ENCODE measurements around the gene LANCL1.
A peak's percentile ranks its signal among the peaks of the same experiment; 100 is the strongest.

Gene LANCL1

GRCh38 chr2:210493528-210493927, 17.0 kb upstream of the LANCL1 start:
- H3K4me3 ChIP-seq (ENCODE audit: extremely low read depth, insufficient read depth, low read length, poor library complexity, severe bottlenecking): no peak overlapping the region
- peaks cover 3% of the 10 kb centered on the region for H3K4me1 ChIP-seq (ENCODE audit: control insufficient read depth, insufficient read depth, low read length, poor library complexity, severe bottlenecking)
- no peaks in the 10 kb centered on the region for H3K36me3 ChIP-seq (ENCODE audit: control insufficient read depth, insufficient read depth, low read length)
- H3K27ac ChIP-seq (ENCODE audit: low read depth, low read length, severe bottlenecking): no peak overlapping the region
- H3K9me3 ChIP-seq (ENCODE audit: control insufficient read depth, low read length): no peaks in the 10 kb centered on the region
- 92 to 96% methylated on average over 2 of the region's 3 CpGs for WGBS, 2 experiments (ENCODE audit: insufficient coverage in 2 of 2)

- WGBS, 2 experiments (ENCODE audit: insufficient coverage in 2 of 2): 83% methylated on average over 1 of the region's 2 CpGs; no CpG with 5 or more reads in 1 of the 2 experiments
- no peaks in the 10 kb centered on the region for H3K4me1 ChIP-seq (ENCODE audit: control insufficient read depth, insufficient read depth, low read length, poor library complexity, severe bottlenecking)
- no peaks in the 10 kb centered on the region for H3K36me3 ChIP-seq (ENCODE audit: control insufficient read depth, insufficient read depth, low read length)
- no peak overlapping the region for H3K4me3 ChIP-seq (ENCODE audit: extremely low read depth, insufficient read depth, low read length, poor library complexity, severe bottlenecking)
- H3K27ac ChIP-seq (ENCODE audit: low read depth, low read length, severe bottlenecking): no peak overlapping the region
- H3K9me3 ChIP-seq (ENCODE audit: control insufficient read depth, low read length): no peaks in the 10 kb centered on the region
Measured at GRCh38 chr2:210481601-210482175, 5.1 kb upstream of the LANCL1 start.

- Histone ChIP-seq H3K27ac (ENCODE audit: low read depth, low read length, severe bottlenecking) (no peak overlapping the region), H3K4me3 (ENCODE audit: extremely low read depth, insufficient read depth, low read length, poor library complexity, severe bottlenecking) (no peak overlapping the region), H3K9me3 (ENCODE audit: control insufficient read depth, low read length) (no peaks in the 10 kb centered on the region), H3K36me3 (ENCODE audit: control insufficient read depth, insufficient read depth, low read length) (no peaks in the 10 kb centered on the region), H3K4me1 (ENCODE audit: control insufficient read depth, insufficient read depth, low read length, poor library complexity, severe bottlenecking) (no peaks in the 10 kb centered on the region)
- 80 to 86% methylated on average over 2 of the region's 2 CpGs for WGBS, 2 experiments (ENCODE audit: insufficient coverage in 2 of 2)
Measured at GRCh38 chr2:210480764-210481163, 4.2 kb upstream of the LANCL1 start.

- H3K4me3 ChIP-seq (ENCODE audit: extremely low read depth, insufficient read depth, low read length, poor library complexity, severe bottlenecking): no peak overlapping the region
- no peaks in the 10 kb centered on the region for H3K9me3 ChIP-seq (ENCODE audit: control insufficient read depth, low read length)
- 89 to 100% methylated on average over 2 to 3 of the region's 3 CpGs for WGBS, 2 experiments (ENCODE audit: insufficient coverage in 2 of 2)
- H3K27ac ChIP-seq (ENCODE audit: low read depth, low read length, severe bottlenecking): no peak overlapping the region
- no peaks in the 10 kb centered on the region for H3K4me1 ChIP-seq (ENCODE audit: control insufficient read depth, insufficient read depth, low read length, poor library complexity, severe bottlenecking)
- H3K36me3 ChIP-seq (ENCODE audit: control insufficient read depth, insufficient read depth, low read length): no peaks in the 10 kb centered on the region
Measured at GRCh38 chr2:210480079-210480478, 3.5 kb upstream of the LANCL1 start.

- WGBS, 2 experiments (ENCODE audit: insufficient coverage in 2 of 2): no CpG with 5 or more reads among the region's 2 CpGs
- Histone ChIP-seq H3K27ac (ENCODE audit: low read depth, low read length, severe bottlenecking) (no peak overlapping the region), H3K4me3 (ENCODE audit: extremely low read depth, insufficient read depth, low read length, poor library complexity, severe bottlenecking) (no peak overlapping the region), H3K36me3 (ENCODE audit: control insufficient read depth, insufficient read depth, low read length) (no peaks in the 10 kb centered on the region), H3K9me3 (ENCODE audit: control insufficient read depth, low read length) (no peaks in the 10 kb centered on the region), H3K4me1 (ENCODE audit: control insufficient read depth, insufficient read depth, low read length, poor library complexity, severe bottlenecking) (no peaks in the 10 kb centered on the region)
Measured at GRCh38 chr2:210478661-210479060, 2.1 kb upstream of the LANCL1 start.

- Histone ChIP-seq H3K9me3 (ENCODE audit: control insufficient read depth, low read length) (no peaks in the 10 kb centered on the region), H3K4me3 (ENCODE audit: extremely low read depth, insufficient read depth, low read length, poor library complexity, severe bottlenecking) (peak overlapping the region; percentile 73), H3K27ac (ENCODE audit: low read depth, low read length, severe bottlenecking) (no peak overlapping the region), H3K36me3 (ENCODE audit: control insufficient read depth, insufficient read depth, low read length) (peaks cover 3% of the 10 kb centered on the region), H3K4me1 (ENCODE audit: control insufficient read depth, insufficient read depth, low read length, poor library complexity, severe bottlenecking) (no peaks in the 10 kb centered on the region)
- WGBS, 2 experiments (ENCODE audit: insufficient coverage in 2 of 2): 27 to 28% methylated on average over 1 of the region's 3 CpGs
Measured at GRCh38 chr2:210477496-210477895, 937 bp upstream of the LANCL1 start.

GRCh38 chr2:210475706-210476105, 853 bp downstream of the LANCL1 start:
- no peaks in the 10 kb centered on the region for H3K9me3 ChIP-seq (ENCODE audit: control insufficient read depth, low read length)
- no peaks in the 10 kb centered on the region for H3K4me1 ChIP-seq (ENCODE audit: control insufficient read depth, insufficient read depth, low read length, poor library complexity, severe bottlenecking)
- H3K27ac ChIP-seq (ENCODE audit: low read depth, low read length, severe bottlenecking): no peak overlapping the region
- H3K4me3 ChIP-seq (ENCODE audit: extremely low read depth, insufficient read depth, low read length, poor library complexity, severe bottlenecking): peak overlapping the region; percentile 73
- peaks cover 10% of the 10 kb centered on the region for H3K36me3 ChIP-seq (ENCODE audit: control insufficient read depth, insufficient read depth, low read length)
- 46 to 49% methylated on average over 3 to 5 of the region's 6 CpGs for WGBS, 2 experiments (ENCODE audit: insufficient coverage in 2 of 2)

- Histone ChIP-seq H3K4me1 (ENCODE audit: control insufficient read depth, insufficient read depth, low read length, poor library complexity, severe bottlenecking) (no peaks in the 10 kb centered on the region), H3K4me3 (ENCODE audit: extremely low read depth, insufficient read depth, low read length, poor library complexity, severe bottlenecking) (no peak overlapping the region), H3K27ac (ENCODE audit: low read depth, low read length, severe bottlenecking) (no peak overlapping the region), H3K9me3 (ENCODE audit: control insufficient read depth, low read length) (no peaks in the 10 kb centered on the region), H3K36me3 (ENCODE audit: control insufficient read depth, insufficient read depth, low read length) (peaks cover 15% of the 10 kb centered on the region)
- WGBS, 2 experiments (ENCODE audit: insufficient coverage in 2 of 2): 80% methylated on average over 1 of the region's 1 CpG; no CpG with 5 or more reads in 1 of the 2 experiments
Measured at GRCh38 chr2:210474776-210475175, 1.8 kb downstream of the LANCL1 start.

- Histone ChIP-seq H3K27ac (ENCODE audit: low read depth, low read length, severe bottlenecking) (no peak overlapping the region), H3K4me1 (ENCODE audit: control insufficient read depth, insufficient read depth, low read length, poor library complexity, severe bottlenecking) (no peaks in the 10 kb centered on the region), H3K9me3 (ENCODE audit: control insufficient read depth, low read length) (no peaks in the 10 kb centered on the region), H3K4me3 (ENCODE audit: extremely low read depth, insufficient read depth, low read length, poor library complexity, severe bottlenecking) (no peak overlapping the region), H3K36me3 (ENCODE audit: control insufficient read depth, insufficient read depth, low read length) (peaks cover 55% of the 10 kb centered on the region)
- WGBS, 2 experiments (ENCODE audit: insufficient coverage in 2 of 2): 100% methylated on average over 1 of the region's 2 CpGs; no CpG with 5 or more reads in 1 of the 2 experiments
Measured at GRCh38 chr2:210461401-210461800, 15.2 kb downstream of the LANCL1 start.

GRCh38 chr2:210460322-210461227, 16.0 kb downstream of the LANCL1 start:
- no peak overlapping the region for H3K4me3 ChIP-seq (ENCODE audit: extremely low read depth, insufficient read depth, low read length, poor library complexity, severe bottlenecking)
- peaks cover 52% of the 10 kb centered on the region for H3K36me3 ChIP-seq (ENCODE audit: control insufficient read depth, insufficient read depth, low read length)
- H3K9me3 ChIP-seq (ENCODE audit: control insufficient read depth, low read length): no peaks in the 10 kb centered on the region
- no peak overlapping the region for H3K27ac ChIP-seq (ENCODE audit: low read depth, low read length, severe bottlenecking)
- WGBS, 2 experiments (ENCODE audit: insufficient coverage in 2 of 2): 100% methylated on average over 1 of the region's 3 CpGs
- no peaks in the 10 kb centered on the region for H3K4me1 ChIP-seq (ENCODE audit: control insufficient read depth, insufficient read depth, low read length, poor library complexity, severe bottlenecking)

GRCh38 chr2:210459880-210460279, 16.7 kb downstream of the LANCL1 start:
- WGBS, 2 experiments (ENCODE audit: insufficient coverage in 2 of 2): 80 to 83% methylated on average over 2 to 5 of the region's 5 CpGs
- Histone ChIP-seq H3K36me3 (ENCODE audit: control insufficient read depth, insufficient read depth, low read length) (peaks cover 49% of the 10 kb centered on the region), H3K27ac (ENCODE audit: low read depth, low read length, severe bottlenecking) (no peak overlapping the region), H3K4me1 (ENCODE audit: control insufficient read depth, insufficient read depth, low read length, poor library complexity, severe bottlenecking) (no peaks in the 10 kb centered on the region), H3K4me3 (ENCODE audit: extremely low read depth, insufficient read depth, low read length, poor library complexity, severe bottlenecking) (no peak overlapping the region), H3K9me3 (ENCODE audit: control insufficient read depth, low read length) (no peaks in the 10 kb centered on the region)
